HCT116 (cell line): ENCODE data around the gene OSBPL8. TPM values are rescaled to one million over a fixed set of nuclear protein-coding genes. Genes with fewer than 3 reads are reported as not detected.

ENCODE experiments used
- ATAC-seq: fragments of 200-7000 bp; cut with Tn5 transposase; 2 replicates; pipeline ENCODE4 v1.9.1; 2020; ENCODE audit warnings: mild to moderate bottlenecking, moderate library complexity
- BruUV-seq: library from RNA; stranded (reverse); fragments of 400-500 nt; replicated peaks from 2 replicates; lab custom pipeline; 2021; lab: Mats Ljungman, UMichigan
- CTCF ChIA-PET: fragments of 300-600 bp; sonication (Branson Sonifier 250); formaldehyde crosslinking; loops from one replicate; lab custom pipeline; 2021; ENCODE audit warnings: antibody characterized with exemption; lab: Charles Lee
- POLR2A ChIA-PET: fragments of 300-600, 350-600 bp; sonication (Branson Sonifier 250); formaldehyde crosslinking; loops from one replicate; lab custom pipeline; 2021; ENCODE audit warnings: antibody characterized with exemption; lab: Charles Lee
- RAD21 ChIA-PET, 2 experiments: fragments of 300-600 bp; sonication (Branson Sonifier 250); formaldehyde crosslinking; loops; one replicate each; lab custom pipeline; 2023; ENCODE audit warnings: low total read pairs in 2 of 2; ENCODE audit not compliant: uncharacterized antibody in 2 of 2, unreplicated experiment in 2 of 2, low non-redundant PET in 1 of 2; lab: Charles Lee
- DNase-seq: peaks from one replicate; pipeline ENCODE4 v3.0.0-alpha.2; 2010; ENCODE audit warnings: low read depth, low spot score
- H2AFZ ChIP-seq: fragments of 200-600 bp; shearing (Covaris generic), sonication (generic); 2 replicates; pipeline ENCODE4 v1.6.1; 2017; ENCODE audit warnings: low read depth, mixed run types, mixed read lengths, antibody characterized with exemption, low read length; ENCODE audit not compliant: poor library complexity, severe bottlenecking
- H3K27ac ChIP-seq: 2 replicates; pipeline ENCODE4 v1.5.1; 2012; ENCODE audit warnings: low read depth, low read length
- H3K27me3 ChIP-seq: fragments of 200-600 bp; sonication (generic); 2 replicates; pipeline ENCODE4 v1.6.1; 2016; ENCODE audit warnings: mixed run types, low read length, mixed read lengths; ENCODE audit not compliant: insufficient read depth
- H3K36me3 ChIP-seq, 2 experiments: fragments of 200-500 bp in 1 of 2; fragments of 200-600 bp in 1 of 2; sonication (Bioruptor generic) in 1 of 2; sonication (generic) in 1 of 2; 2 replicates each; pipeline versions ENCODE4 v1.5.1 to v1.6.1; 2014 to 2016; ENCODE audit warnings: low read length in 2 of 2, inconsistent platforms in 1 of 2, mixed read lengths in 1 of 2, mixed run types in 1 of 2; ENCODE audit not compliant: insufficient read depth in 2 of 2, control insufficient read depth in 1 of 2
- H3K4me1 ChIP-seq, 2 experiments: fragments of 200-600 bp in 1 of 2; sonication (generic) in 1 of 2; 2 replicates each; pipeline versions ENCODE4 v1.5.1 to v1.6.1; 2012 to 2017; ENCODE audit warnings: low read length in 2 of 2, inconsistent platforms in 1 of 2, mild to moderate bottlenecking in 1 of 2, mixed read lengths in 1 of 2, mixed run types in 1 of 2, moderate library complexity in 1 of 2; ENCODE audit not compliant: insufficient read depth in 2 of 2, control insufficient read depth in 1 of 2
- H3K4me2 ChIP-seq: fragments of 200-600 bp; sonication (generic); 2 replicates; pipeline ENCODE4 v1.6.1; 2017; ENCODE audit warnings: mixed run types, low read length, mixed read lengths
- H3K4me3 ChIP-seq, 2 experiments: fragments of 200-600 bp in 1 of 2; sonication (generic) in 1 of 2; replicated peaks in 1 of 2; 2 replicates each; pipeline ENCODE4 v1.5.1; 2011 to 2016; ENCODE audit warnings: low read length in 2 of 2, control low read depth in 1 of 2, low read depth in 1 of 2, mild to moderate bottlenecking in 1 of 2, mixed read lengths in 1 of 2, mixed run types in 1 of 2
- H3K79me2 ChIP-seq: fragments of 200-600 bp; sonication (generic); 2 replicates; pipeline ENCODE4 v1.6.1; 2017; ENCODE audit warnings: mild to moderate bottlenecking, mixed run types, low read length, moderate library complexity, mixed read lengths; ENCODE audit not compliant: insufficient read depth
- H3K9ac ChIP-seq: fragments of 200-600 bp; sonication (generic); 2 replicates; pipeline ENCODE4 v1.6.1; 2016; ENCODE audit warnings: low read length, mixed read lengths
- H3K9me2 ChIP-seq: fragments of 200-600 bp; sonication (generic), shearing (Covaris generic); 2 replicates; pipeline ENCODE4 v1.6.1; 2017; ENCODE audit warnings: mixed run types, mild to moderate bottlenecking, moderate library complexity; ENCODE audit not compliant: insufficient read depth
- H3K9me3 ChIP-seq, 2 experiments: fragments of 200-500 bp in 1 of 2; fragments of 200-600 bp in 1 of 2; sonication (Bioruptor generic) in 1 of 2; sonication (generic) in 1 of 2; 2 replicates each; pipeline ENCODE4 v1.6.1; 2014 to 2017; ENCODE audit warnings: low read length in 2 of 2, mixed read lengths in 2 of 2, inconsistent platforms in 1 of 2, low read depth in 1 of 2, mild to moderate bottlenecking in 1 of 2, mixed run types in 1 of 2, moderate library complexity in 1 of 2; ENCODE audit not compliant: control insufficient read depth in 1 of 2, insufficient read depth in 1 of 2
- H4K20me1 ChIP-seq: fragments of 200-600 bp; sonication (generic), shearing (Covaris generic); 2 replicates; pipeline ENCODE4 v1.6.1; 2017; ENCODE audit warnings: mixed run types, mild to moderate bottlenecking, moderate library complexity; ENCODE audit not compliant: insufficient read depth
- CBX3 ChIP-seq: IDR thresholded peaks from 2 replicates; pipeline ENCODE4 v1.6.1; 2012; ENCODE audit warnings: low read depth
- CEBPB ChIP-seq: IDR thresholded peaks from 2 replicates; pipeline ENCODE4 v1.6.1; 2012; ENCODE audit warnings: low read depth
- CTCF ChIP-seq, 3 experiments: fragments of 200-600 bp in 1 of 3; sonication (generic) in 1 of 3; IDR thresholded peaks in 2 of 3; conservative IDR thresholded peaks in 1 of 3; 2 replicates each; pipeline ENCODE4 v1.5.1; 2012 to 2017; ENCODE audit warnings: low read depth in 2 of 3, low read length in 2 of 3, antibody characterized with exemption in 1 of 3, borderline replicate concordance in 1 of 3, control low read depth in 1 of 3, mild to moderate bottlenecking in 1 of 3, mixed read lengths in 1 of 3, mixed run types in 1 of 3, moderate library complexity in 1 of 3; ENCODE audit not compliant: insufficient read depth in 1 of 3
- EGR1 ChIP-seq: IDR thresholded peaks from 2 replicates; pipeline ENCODE4 v1.6.1; 2012; ENCODE audit warnings: low read depth
- ELF1 ChIP-seq: IDR thresholded peaks from 2 replicates; pipeline ENCODE4 v1.6.1; 2012; ENCODE audit warnings: low read depth, borderline replicate concordance
- EZH2 ChIP-seq: fragments of 200-600 bp; sonication (generic); IDR thresholded peaks from 2 replicates; pipeline ENCODE4 v1.6.1; 2017; ENCODE audit warnings: antibody characterized with exemption, mixed run types
- EZH2phosphoT487 ChIP-seq: fragments of 200-600 bp; IDR thresholded peaks from 2 replicates; pipeline ENCODE4 v1.6.1; 2018; ENCODE audit warnings: antibody characterized with exemption, borderline replicate concordance
- FOSL1 ChIP-seq: IDR thresholded peaks from 2 replicates; pipeline ENCODE4 v1.6.1; 2012; ENCODE audit warnings: low read depth
- MAX ChIP-seq: IDR thresholded peaks from 2 replicates; pipeline ENCODE4 v1.6.1; 2012
- POLR2A ChIP-seq: IDR thresholded peaks from 2 replicates; pipeline ENCODE4 v1.7.0; 2011; ENCODE audit warnings: borderline replicate concordance; ENCODE audit not compliant: insufficient read depth, insufficient read length; ENCODE audit errors: extremely low read depth
- POLR2AphosphoS5 ChIP-seq: IDR thresholded peaks from 2 replicates; pipeline ENCODE4 v1.6.1; 2011; ENCODE audit warnings: mild to moderate bottlenecking, low read depth, low read length, moderate library complexity
- RAD21 ChIP-seq: IDR thresholded peaks from 2 replicates; pipeline ENCODE4 v1.6.1; 2012; ENCODE audit warnings: low read depth, mild to moderate bottlenecking
- REST ChIP-seq: IDR thresholded peaks from 2 replicates; pipeline ENCODE4 v1.6.1; 2012; ENCODE audit warnings: low read depth
- SIN3A ChIP-seq: IDR thresholded peaks from 2 replicates; pipeline ENCODE4 v1.6.1; 2012; ENCODE audit warnings: low read depth
- SP1 ChIP-seq: IDR thresholded peaks from 2 replicates; pipeline ENCODE4 v1.6.1; 2012; ENCODE audit warnings: low read depth
- SRF ChIP-seq: IDR thresholded peaks from 2 replicates; pipeline ENCODE4 v1.6.1; 2012; ENCODE audit warnings: low read depth
- TCF7L2 ChIP-seq: IDR thresholded peaks from 2 replicates; pipeline ENCODE4 v1.7.0; 2011; ENCODE audit warnings: borderline replicate concordance, inconsistent platforms; ENCODE audit not compliant: insufficient read depth, insufficient read length; ENCODE audit errors: extremely low read depth
- YY1 ChIP-seq: IDR thresholded peaks from 2 replicates; pipeline ENCODE4 v1.6.1; 2011; ENCODE audit warnings: low read length, low read depth, moderate library complexity, mild to moderate bottlenecking; ENCODE audit not compliant: insufficient replicate concordance; ENCODE audit errors: extremely low read depth
- ZBTB33 ChIP-seq: IDR thresholded peaks from 2 replicates; pipeline ENCODE4 v1.6.1; 2011; ENCODE audit warnings: mild to moderate bottlenecking, low read length, moderate library complexity; ENCODE audit not compliant: insufficient replicate concordance; ENCODE audit errors: extremely low read depth
- ZFX ChIP-seq: fragments of 450-650 bp; IDR thresholded peaks from 2 replicates; pipeline ENCODE4 v1.6.1; 2017
- ZNF274 ChIP-seq: fragments of 200-500 bp; sonication (Bioruptor generic); IDR thresholded peaks from 2 replicates; pipeline ENCODE4 v1.6.1; 2014; ENCODE audit warnings: mild to moderate bottlenecking, low read depth, low read length, inconsistent platforms
- intact Hi-C: fragments of 100-400 bp; cut with micrococcal nuclease; formaldehyde crosslinking; loops from 2 replicates; pipeline ENCODE4 v1.10.0; 2022
- total RNA-seq: library from RNA; stranded (reverse); gene quantifications from one replicate; pipeline ENCODE4 v1.2.1, GENCODE V29; 2021; ENCODE audit not compliant: unreplicated experiment

The OSBPL8 gene
- total RNA-seq, 1 experiment from 2014 or later: 115 TPM

GRCh38 chr12:76532520-76532919 lies 27.1 kb downstream of the OSBPL8 start (continued):
- TF ChIP-seq ZBTB33 (no peak), TCF7L2 (no peak), CEBPB (no peak)

GRCh38 chr12:76531056-76531455 lies 28.5 kb downstream of the OSBPL8 start:
- intact Hi-C loops: no loop called here
- no peaks in the 10 kb centered on the region for H3K9me2 ChIP-seq
- H3K4me3 ChIP-seq: no peak overlapping the region
- H3K9ac ChIP-seq: no peak overlapping the region
- no peak overlapping the region for H3K27ac ChIP-seq
- no peak overlapping the region for H3K4me2 ChIP-seq
- BruUV-seq: no TSS peak
- DNase-seq: no peak
- H3K36me3 ChIP-seq: no peaks in the 10 kb centered on the region
- H3K27me3 ChIP-seq: no peaks in the 10 kb centered on the region
- TF ChIP-seq CEBPB (no peak), SIN3A (no peak), YY1 (no peak), POLR2A (no peak), ELF1 (no peak), RAD21 (no peak), SP1 (no peak), ZFX (no peak), ZNF274 (no peak), REST (no peak), FOSL1 (no peak), CBX3 (no peak), EZH2phosphoT487 (no peak), POLR2AphosphoS5 (no peak), MAX (no peak), SRF (no peak), EZH2 (no peak), CTCF (IDR thresholded peaks at IDR 0.05 in 2 of 3, conservative IDR thresholded peaks at IDR 0.05 in 1 of 3; ENCODE audit: borderline replicate concordance in 1 of 3, insufficient read depth in 1 of 3, low read depth in 2 of 3, low read length in 2 of 3) (no peak), EGR1 (no peak)
- no peaks in the 10 kb centered on the region for H3K9me3 ChIP-seq
- H4K20me1 ChIP-seq: no peaks in the 10 kb centered on the region
- ChIA-PET POLR2A (no interaction called here), CTCF (no interaction called here), RAD21 (no interaction called here)
- H3K79me2 ChIP-seq: peaks cover 75% of the 10 kb centered on the region
- no peak overlapping the region for H2AFZ ChIP-seq
- ATAC-seq: no peak
- H3K4me1 ChIP-seq: no peaks in the 10 kb centered on the region
